Smooth muscle cell (in vitro differentiated cells): ENCODE measurements around the gene PTGER1. TPM values are rescaled to one million over a fixed set of nuclear protein-coding genes. Genes with fewer than 3 reads are reported as not detected.

Source experiments
- DNase-seq: peaks from one replicate; lab custom pipeline; 2025; ENCODE audit not compliant: unreplicated experiment; lab: John Stamatoyannopoulos, UW
- H2AFZ ChIP-seq: fragments of 200-600 bp; sonication (generic); 2 replicates; pipeline ENCODE4 v1.6.0; 2016; ENCODE audit warnings: antibody characterized with exemption, low read depth, mild to moderate bottlenecking
- H3F3A ChIP-seq: fragments of 200-600 bp; sonication (generic); 2 replicates; pipeline ENCODE4 v1.6.0; 2017; ENCODE audit warnings: antibody characterized with exemption, low read depth
- H3K27ac ChIP-seq: fragments of 200-600 bp; sonication (generic); 2 replicates; pipeline ENCODE4 v1.5.1; 2016; ENCODE audit warnings: low read depth, mild to moderate bottlenecking
- H3K27me3 ChIP-seq: fragments of 200-600 bp; sonication (generic); 2 replicates; pipeline ENCODE4 v1.6.1; 2016; ENCODE audit warnings: low read depth, mild to moderate bottlenecking
- H3K36me3 ChIP-seq: fragments of 200-600 bp; sonication (generic); 2 replicates; pipeline ENCODE4 v1.5.1; 2016; ENCODE audit warnings: low read depth
- H3K4me1 ChIP-seq: fragments of 200-600 bp; sonication (generic); 2 replicates; pipeline ENCODE4 v1.5.1; 2016; ENCODE audit warnings: low read depth
- H3K4me2 ChIP-seq: fragments of 200-600 bp; sonication (generic); 2 replicates; pipeline ENCODE4 v1.6.0; 2016; ENCODE audit warnings: mild to moderate bottlenecking
- H3K4me3 ChIP-seq: fragments of 200-600 bp; sonication (generic); 2 replicates; pipeline ENCODE4 v1.5.1; 2016; ENCODE audit warnings: mild to moderate bottlenecking
- H3K79me2 ChIP-seq: fragments of 200-600 bp; sonication (generic); 2 replicates; pipeline ENCODE4 v1.6.0; 2016; ENCODE audit warnings: low read depth, mild to moderate bottlenecking
- H3K9ac ChIP-seq: fragments of 200-600 bp; sonication (generic); 2 replicates; pipeline ENCODE4 v1.6.0; 2016; ENCODE audit warnings: low read depth
- H3K9me3 ChIP-seq: fragments of 200-600 bp; sonication (generic); replicated peaks from 2 replicates; pipeline ENCODE4 v1.5.1; 2016; ENCODE audit warnings: low read depth
- H4K20me1 ChIP-seq: fragments of 200-600 bp; sonication (generic); 2 replicates; pipeline ENCODE4 v1.6.0; 2016; ENCODE audit warnings: low read depth
- WGBS: methylation state at CpG from one replicate; pipeline ENCODE4 v1.1.7; 2016; ENCODE audit warnings: low lambda C conversion rate; 5-methylcytosine and 5-hydroxymethylcytosine counted together
- polyA plus RNA-seq: library from polyadenylated mRNA; unstranded; fragments of >200 nt; fragmentation: Nextera tagmentation; extraction: Ambion mirVana; gene quantifications from 2 replicates; pipeline ENCODE4 v1.2.1, GENCODE V29; 2016
- total RNA-seq: library from RNA; depleted of rRNA; stranded (reverse); fragments of >200 nt; gene quantifications from 2 replicates; pipeline ENCODE4 v1.2.3, GENCODE V29; 2014
- TF ChIP-seq, protein P1 (sequence below): fragments of 200-600 bp; sonication (generic); IDR thresholded peaks from 2 replicates; pipeline ENCODE4 v1.5.1; 2017; ENCODE audit warnings: borderline replicate concordance, mild to moderate bottlenecking, antibody characterized with exemption; ENCODE audit not compliant: insufficient read depth, poor library complexity, severe bottlenecking

Gene PTGER1
- total and polyA plus RNA-seq, 2 experiments from 2014 or later, result 0.27 to 1.0 TPM

DNA sequence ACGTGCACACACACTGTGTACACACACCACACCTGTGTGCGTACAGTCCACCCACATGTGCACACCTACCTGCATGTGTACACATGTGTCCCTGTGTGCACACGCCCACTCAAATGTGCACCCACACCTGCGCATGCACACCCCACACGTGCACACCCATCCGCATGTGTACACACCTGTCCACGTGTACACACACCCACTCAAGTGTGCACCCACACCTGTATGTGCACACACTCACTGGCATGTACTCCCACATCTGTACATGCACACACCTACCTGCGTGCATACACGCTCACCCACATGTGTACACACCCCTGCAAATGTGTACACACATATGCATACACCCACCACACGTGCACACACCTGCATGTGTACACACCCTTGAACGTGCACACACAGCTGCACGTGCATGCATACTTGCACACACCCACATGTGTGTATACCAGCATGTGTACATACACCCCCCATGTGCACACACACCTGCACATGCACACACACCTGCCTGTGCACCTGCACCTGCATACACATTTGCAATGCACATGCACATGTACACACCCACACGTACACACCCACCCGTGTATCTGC is 31.4 kb downstream of the PTGER1 start:
- Histone ChIP-seq H3K27ac (no peak overlapping the region), H3K9me3 (no peaks in the 10 kb centered on the region), H3K36me3 (no peaks in the 10 kb centered on the region), H3K4me1 (no peaks in the 10 kb centered on the region), H3K9ac (no peak overlapping the region), H3F3A (no peaks in the 10 kb centered on the region), H3K4me3 (no peak overlapping the region), H4K20me1 (peaks cover 14% of the 10 kb centered on the region), H2AFZ (no peak overlapping the region), H3K4me2 (no peak overlapping the region), H3K27me3 (no peaks in the 10 kb centered on the region), H3K79me2 (peaks cover 3% of the 10 kb centered on the region)
- TF ChIP-seq, protein P1, sequence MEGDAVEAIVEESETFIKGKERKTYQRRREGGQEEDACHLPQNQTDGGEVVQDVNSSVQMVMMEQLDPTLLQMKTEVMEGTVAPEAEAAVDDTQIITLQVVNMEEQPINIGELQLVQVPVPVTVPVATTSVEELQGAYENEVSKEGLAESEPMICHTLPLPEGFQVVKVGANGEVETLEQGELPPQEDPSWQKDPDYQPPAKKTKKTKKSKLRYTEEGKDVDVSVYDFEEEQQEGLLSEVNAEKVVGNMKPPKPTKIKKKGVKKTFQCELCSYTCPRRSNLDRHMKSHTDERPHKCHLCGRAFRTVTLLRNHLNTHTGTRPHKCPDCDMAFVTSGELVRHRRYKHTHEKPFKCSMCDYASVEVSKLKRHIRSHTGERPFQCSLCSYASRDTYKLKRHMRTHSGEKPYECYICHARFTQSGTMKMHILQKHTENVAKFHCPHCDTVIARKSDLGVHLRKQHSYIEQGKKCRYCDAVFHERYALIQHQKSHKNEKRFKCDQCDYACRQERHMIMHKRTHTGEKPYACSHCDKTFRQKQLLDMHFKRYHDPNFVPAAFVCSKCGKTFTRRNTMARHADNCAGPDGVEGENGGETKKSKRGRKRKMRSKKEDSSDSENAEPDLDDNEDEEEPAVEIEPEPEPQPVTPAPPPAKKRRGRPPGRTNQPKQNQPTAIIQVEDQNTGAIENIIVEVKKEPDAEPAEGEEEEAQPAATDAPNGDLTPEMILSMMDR, result no peak
- WGBS, result 98% methylated on average over 12 of the region's 14 CpGs
- no peak for DNase-seq

DNA sequence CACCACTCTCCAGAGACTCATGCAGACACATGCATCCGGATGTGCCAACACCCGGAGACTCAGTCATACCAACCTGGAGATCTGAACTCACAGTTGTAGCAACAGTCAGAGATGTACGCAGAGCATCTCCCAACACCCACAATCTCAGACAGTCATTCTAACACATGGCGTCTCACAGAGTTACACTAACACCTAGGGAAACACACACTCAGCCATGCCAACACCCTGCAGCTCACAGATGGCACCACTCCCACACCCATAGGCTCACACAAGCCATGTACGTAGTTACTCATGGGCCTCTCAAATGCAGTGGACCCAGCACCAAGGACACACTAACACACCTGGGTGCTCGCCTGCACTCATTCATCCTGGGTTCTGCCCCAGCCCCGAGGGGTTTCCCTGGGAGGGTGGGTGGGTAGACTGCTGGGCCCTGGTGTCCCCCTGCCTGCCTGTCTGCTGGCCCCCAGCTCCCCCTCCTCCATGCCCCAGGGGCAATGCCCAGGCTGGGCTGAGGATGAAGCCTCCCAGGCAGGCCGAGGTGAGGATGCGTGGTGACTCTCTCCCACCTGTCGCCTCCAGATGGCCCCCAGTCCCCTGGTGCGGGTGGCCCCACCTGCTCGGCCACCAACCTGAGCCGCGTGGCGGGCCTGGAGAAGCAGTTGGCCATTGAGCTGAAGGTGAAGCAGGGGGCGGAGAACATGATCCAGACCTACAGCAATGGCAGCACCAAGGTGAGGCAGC is 32.1 kb downstream of the PTGER1 start:
- H3F3A ChIP-seq, result no peaks in the 10 kb centered on the region
- H3K36me3 ChIP-seq, result no peaks in the 10 kb centered on the region
- H3K4me3 ChIP-seq, result no peak overlapping the region
- H4K20me1 ChIP-seq, result peaks cover 18% of the 10 kb centered on the region
- no peak overlapping the region for H2AFZ ChIP-seq
- TF ChIP-seq, protein P1, result no peak
- H3K4me1 ChIP-seq, result no peaks in the 10 kb centered on the region
- DNase-seq, result no peak
- H3K9ac ChIP-seq, result no peak overlapping the region
- H3K4me2 ChIP-seq, result no peak overlapping the region
- WGBS, result 96% methylated on average over 15 of the region's 16 CpGs
- H3K27me3 ChIP-seq, result no peaks in the 10 kb centered on the region
- peaks cover 5% of the 10 kb centered on the region for H3K79me2 ChIP-seq
- H3K27ac ChIP-seq, result no peak overlapping the region
- H3K9me3 ChIP-seq, result no peaks in the 10 kb centered on the region

DNA sequence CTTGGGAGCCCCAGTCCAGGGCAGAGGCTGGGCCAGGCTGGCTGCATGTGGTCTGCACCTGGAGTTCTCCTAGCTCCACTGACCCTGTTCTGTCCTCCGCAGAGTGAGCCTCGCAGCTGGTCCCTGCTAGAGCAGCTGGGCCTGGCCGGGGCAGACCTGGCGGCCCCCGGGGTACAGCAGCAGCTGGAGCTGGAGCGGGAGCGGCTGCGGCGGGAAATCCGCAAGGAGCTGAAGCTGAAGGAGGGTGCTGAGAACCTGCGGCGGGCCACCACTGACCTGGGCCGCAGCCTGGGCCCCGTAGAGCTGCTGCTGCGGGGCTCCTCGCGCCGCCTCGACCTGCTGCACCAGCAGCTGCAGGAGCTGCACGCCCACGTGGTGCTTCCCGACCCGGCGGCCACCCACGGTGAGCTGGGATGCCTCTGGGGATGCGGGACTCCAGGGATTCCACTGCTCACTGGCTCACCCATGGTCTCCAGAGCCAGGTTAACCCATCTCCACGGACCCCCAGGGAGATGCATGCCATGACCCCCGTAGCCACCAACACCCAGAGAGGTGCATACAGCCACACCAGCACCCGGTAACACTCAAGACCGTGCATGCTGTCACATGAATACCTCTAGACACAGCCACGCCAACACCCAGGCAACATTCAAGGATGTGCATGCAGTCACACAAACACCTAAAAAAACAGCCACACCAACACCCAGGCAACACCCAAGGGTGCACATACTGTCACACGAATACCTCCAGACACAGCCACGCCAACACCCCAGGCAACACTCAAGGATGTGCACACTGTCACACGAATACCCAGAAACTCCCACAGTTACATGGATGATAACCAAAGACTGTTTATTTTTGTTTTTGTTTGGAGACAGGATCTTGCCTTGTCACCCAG is 33.9 kb downstream of the PTGER1 start:
- TF ChIP-seq, protein P1, result no peak
- H4K20me1 ChIP-seq, result peaks cover 27% of the 10 kb centered on the region
- H3K9ac ChIP-seq, result no peak overlapping the region
- WGBS, result 94% methylated on average over 34 of the region's 34 CpGs
- DNase-seq, result no peak
- H3K9me3 ChIP-seq, result no peaks in the 10 kb centered on the region
- H3K36me3 ChIP-seq, result no peaks in the 10 kb centered on the region
- no peak overlapping the region for H2AFZ ChIP-seq
- no peaks in the 10 kb centered on the region for H3K27me3 ChIP-seq
- no peak overlapping the region for H3K4me2 ChIP-seq
- H3K79me2 ChIP-seq, result peaks cover 16% of the 10 kb centered on the region
- no peaks in the 10 kb centered on the region for H3F3A ChIP-seq
- no peak overlapping the region for H3K27ac ChIP-seq
- H3K4me1 ChIP-seq, result no peaks in the 10 kb centered on the region
- H3K4me3 ChIP-seq, result no peak overlapping the region
